Fibroblast of lung (primary cell): ENCODE measurements around the gene RPS24.

Source experiments
- EZH2 ChIP-seq: IDR thresholded peaks from 2 replicates; pipeline ENCODE4 v1.5.1; 2012; ENCODE audit warnings: low read length, control low read depth, mild to moderate bottlenecking; ENCODE audit errors: missing control alignments
- TF ChIP-seq, protein P1 (sequence below), 2 donors: IDR thresholded peaks in 1 of 2; conservative IDR thresholded peaks in 1 of 2; 1 replicate in 1 of 2; 2 replicates in 1 of 2; pipeline ENCODE4 v1.5.1; 2011 to 2012; ENCODE audit warnings: low read length in 2 of 2, control low read depth in 1 of 2, inconsistent platforms in 1 of 2, low read depth in 1 of 2, mild to moderate bottlenecking in 1 of 2

DNA sequence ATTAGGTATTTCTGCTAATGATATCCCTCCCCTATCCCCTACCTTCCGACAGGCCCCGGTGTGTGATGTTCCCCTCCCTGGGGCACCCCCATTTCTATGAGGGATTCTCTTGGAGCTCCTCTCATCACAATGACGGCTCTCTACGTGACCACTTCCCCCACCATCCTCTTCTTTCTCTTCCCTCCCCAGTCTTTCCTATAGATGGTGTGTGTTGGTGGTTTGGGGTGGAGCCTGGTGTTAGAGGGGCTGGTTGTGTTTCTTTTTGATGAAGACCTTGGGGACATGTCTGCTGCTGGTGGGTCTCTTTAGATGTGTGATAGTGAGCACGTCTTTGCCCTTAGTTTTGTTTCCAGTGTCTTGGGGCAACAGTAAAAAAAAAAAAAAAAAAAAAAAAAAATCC lies 28.6 kb downstream of the RPS24 start:
- no peak for TF ChIP-seq EZH2
- TF ChIP-seq, protein P1, sequence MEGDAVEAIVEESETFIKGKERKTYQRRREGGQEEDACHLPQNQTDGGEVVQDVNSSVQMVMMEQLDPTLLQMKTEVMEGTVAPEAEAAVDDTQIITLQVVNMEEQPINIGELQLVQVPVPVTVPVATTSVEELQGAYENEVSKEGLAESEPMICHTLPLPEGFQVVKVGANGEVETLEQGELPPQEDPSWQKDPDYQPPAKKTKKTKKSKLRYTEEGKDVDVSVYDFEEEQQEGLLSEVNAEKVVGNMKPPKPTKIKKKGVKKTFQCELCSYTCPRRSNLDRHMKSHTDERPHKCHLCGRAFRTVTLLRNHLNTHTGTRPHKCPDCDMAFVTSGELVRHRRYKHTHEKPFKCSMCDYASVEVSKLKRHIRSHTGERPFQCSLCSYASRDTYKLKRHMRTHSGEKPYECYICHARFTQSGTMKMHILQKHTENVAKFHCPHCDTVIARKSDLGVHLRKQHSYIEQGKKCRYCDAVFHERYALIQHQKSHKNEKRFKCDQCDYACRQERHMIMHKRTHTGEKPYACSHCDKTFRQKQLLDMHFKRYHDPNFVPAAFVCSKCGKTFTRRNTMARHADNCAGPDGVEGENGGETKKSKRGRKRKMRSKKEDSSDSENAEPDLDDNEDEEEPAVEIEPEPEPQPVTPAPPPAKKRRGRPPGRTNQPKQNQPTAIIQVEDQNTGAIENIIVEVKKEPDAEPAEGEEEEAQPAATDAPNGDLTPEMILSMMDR (conservative IDR thresholded peaks at IDR 0.05 in 1 of 2, IDR thresholded peaks at IDR 0.05 in 1 of 2; ENCODE audit: low read depth in 1 of 2, low read length in 2 of 2), result no peak
